ENCODE results near the gene LZTS2. TPM values are rescaled to one million over a fixed set of nuclear protein-coding genes. Genes with fewer than 3 reads are reported as not detected.

Gene LZTS2
- total and polyA plus RNA-seq, 2 of the 8 experiments (the other 6 are each of a cell fraction or from before 2014, with no cell fraction given), result 75.7 to 99.5 TPM

DNA sequence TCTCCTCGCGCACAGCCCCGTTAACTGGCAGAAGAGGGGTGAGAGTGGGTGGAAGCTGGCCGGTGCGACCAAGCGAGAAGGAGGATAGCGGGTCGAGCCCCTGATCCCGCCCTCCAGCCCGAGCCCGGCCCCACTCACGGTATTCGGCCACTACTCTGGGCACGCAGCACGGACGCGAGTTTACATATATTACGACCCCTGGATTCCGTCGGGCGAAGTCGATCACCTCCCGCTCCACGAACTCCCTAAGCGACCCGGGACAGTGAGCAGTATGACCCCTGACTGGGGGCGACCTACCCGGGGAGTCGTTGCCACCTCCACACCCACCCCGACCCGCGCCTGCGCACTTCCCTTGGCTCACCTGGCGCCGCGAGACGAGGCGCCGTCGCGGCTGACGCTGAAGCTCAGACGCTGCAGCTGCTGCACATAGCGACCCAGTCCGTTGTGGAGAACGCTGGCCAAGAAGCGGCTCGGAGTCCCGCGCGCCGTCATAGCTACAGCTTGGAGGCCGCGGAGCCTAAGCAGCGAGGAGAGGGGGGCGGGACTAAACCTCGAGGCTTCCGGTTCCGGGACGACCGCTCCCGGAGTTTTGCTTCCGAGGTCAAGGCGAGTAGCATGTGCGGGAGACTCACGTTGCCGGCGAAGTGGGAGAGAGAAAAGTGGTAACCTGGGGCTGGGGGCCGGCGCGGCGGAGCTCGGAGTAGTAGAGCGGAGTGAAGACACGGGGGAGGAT, 12.5 kb upstream of the LZTS2 start, which contains the start of the genes MRPL43 and TWNK (continued):
- no peak for TF ChIP-seq CEBPB (IDR thresholded peaks at IDR 0.05; ENCODE audit: low read depth, low read length)
